HG03097 (cell line): ENCODE results near the gene UTP15.

Experiments used
- ATAC-seq: cut with Tn5 transposase; IDR thresholded peaks from one replicate; pipeline ENCODE4 v1.9.1; 2021; ENCODE audit not compliant: unreplicated experiment, low FRiP score

UTP15 gene

DNA sequence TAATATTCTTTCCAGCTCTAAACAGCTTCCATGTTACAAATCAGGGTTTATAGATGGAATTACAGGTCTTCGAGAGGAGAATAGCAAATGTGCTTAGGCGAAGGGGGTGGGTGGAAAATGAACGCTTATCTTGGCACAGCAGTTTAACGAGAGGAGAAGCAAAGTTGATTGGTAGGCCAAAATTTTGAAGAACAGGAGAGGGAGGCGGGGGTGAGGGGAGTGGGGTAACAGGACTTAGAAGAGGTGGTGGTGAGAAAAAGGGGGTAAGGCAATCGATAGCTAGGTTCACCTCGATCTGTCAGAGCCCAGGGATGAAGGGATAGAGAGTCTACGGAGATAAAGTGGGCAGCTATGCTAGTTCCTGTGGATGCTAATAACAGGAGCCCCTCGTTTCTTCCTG lies 868 bp upstream of the UTP15 start:
- ATAC-seq: no peak

DNA sequence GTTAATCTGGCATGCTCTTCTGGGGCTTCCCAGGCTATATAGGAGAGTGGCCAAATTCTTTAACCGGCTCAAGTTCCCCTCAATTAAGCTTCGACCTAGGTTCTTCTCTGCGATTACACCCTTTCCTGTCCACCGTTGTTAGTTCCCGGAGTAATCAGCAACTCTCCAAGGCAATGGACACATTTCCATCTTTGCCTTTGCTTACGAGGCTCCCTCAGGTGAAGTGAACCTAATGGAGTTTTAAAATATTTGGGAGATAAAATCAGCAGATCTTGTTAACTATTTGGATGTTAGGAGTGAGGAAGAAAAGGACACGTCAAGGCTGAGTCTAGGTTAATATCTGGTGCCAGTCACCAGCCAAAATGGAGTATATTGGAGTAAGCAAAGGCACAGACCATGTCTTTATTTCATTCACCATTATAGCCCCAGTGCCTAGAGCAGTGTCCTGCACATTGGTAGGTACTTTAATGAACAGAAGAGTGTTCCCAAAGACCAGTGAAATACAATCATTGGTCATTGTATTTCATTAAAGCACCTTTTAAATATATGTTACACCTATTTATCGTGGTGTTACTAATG lies 515 bp downstream of the UTP15 start:
- no peak for ATAC-seq

DNA sequence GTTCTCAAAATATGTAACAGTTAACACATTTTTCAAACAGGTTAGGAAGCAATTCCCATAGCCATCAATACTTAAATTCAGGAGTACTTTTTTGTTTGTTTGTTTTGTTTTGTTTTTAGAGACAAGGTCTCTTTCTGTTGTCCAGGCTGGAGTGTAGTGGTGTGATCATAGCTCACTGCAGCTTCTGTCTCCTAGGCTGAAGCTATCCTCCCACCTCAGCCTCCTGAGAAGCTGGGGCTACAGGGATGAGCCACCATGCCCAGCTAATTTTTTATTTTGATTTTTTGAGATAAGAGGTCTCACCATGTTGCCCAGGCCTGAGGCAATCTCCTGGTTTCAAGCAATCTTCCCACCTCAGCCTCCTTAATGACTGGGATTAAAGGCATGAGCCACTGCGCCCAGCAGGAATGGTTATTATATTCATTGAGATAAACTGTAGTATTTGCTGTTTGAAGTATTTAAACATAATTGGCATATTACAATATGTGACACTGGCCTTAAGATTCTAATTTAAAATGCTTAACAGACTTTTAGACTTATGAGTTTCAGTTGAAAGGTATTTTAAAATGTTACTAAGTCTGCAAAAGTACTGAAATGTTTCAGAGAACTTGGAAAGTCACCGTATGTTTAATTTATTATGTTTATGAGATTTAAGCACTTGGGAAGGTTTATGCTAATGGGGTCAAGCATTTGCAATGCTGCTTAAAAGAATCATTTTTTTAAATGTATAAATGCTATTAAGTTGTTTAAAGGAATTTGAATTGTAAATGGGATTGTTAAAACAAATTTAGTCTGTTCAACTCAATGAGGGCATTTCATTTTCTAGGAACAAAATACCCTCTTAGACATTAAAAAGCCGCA lies 17.0 kb downstream of the UTP15 start:
- no peak for ATAC-seq

DNA sequence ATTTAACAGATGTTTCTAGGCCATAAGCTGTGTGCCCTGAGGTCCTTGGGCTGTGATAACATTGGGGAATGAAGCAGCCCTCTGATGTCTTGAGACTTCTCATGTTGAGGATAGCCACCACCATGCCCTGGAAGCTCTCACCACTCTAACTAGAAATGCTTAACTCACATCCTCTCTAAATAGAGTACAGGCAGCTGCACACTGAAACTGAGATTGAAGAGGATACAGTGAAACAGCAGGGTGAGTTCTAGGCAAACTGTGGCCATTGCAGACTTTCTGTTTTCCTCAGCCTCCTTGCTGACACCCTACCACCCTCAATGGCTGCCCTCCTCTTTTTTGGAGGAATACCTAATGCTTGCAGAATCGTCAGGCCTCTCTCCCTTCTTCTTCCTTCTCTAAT lies 22.4 kb downstream of the UTP15 start:
- no peak for ATAC-seq

DNA sequence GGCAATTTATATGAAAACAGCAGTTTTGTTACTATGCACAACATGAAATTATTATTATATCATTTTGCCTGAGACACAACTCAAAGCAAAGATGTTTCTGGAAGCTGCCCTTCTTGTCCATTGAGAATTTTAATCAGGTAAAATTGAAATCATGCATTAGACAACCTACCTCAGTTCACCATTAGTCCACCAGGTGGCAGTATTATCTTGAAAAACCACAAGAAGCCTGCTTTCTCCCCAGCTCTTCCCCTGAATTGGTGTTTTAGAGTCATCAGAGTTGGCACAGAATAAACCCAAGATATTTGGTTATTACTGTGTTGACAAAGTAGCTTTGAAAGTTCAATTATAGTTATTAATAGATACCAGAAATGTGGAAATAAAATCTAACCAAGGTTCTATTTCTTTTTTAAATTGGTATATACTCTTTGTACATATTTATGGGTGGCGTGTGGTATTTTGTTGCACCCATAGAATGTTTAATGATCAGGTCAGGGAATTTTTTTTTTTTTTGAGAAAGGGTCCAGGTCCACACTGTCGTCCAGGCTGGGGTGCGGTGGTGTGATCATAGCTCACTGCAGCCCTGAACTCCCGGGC lies 25.7 kb downstream of the UTP15 start:
- ATAC-seq: no peak

DNA sequence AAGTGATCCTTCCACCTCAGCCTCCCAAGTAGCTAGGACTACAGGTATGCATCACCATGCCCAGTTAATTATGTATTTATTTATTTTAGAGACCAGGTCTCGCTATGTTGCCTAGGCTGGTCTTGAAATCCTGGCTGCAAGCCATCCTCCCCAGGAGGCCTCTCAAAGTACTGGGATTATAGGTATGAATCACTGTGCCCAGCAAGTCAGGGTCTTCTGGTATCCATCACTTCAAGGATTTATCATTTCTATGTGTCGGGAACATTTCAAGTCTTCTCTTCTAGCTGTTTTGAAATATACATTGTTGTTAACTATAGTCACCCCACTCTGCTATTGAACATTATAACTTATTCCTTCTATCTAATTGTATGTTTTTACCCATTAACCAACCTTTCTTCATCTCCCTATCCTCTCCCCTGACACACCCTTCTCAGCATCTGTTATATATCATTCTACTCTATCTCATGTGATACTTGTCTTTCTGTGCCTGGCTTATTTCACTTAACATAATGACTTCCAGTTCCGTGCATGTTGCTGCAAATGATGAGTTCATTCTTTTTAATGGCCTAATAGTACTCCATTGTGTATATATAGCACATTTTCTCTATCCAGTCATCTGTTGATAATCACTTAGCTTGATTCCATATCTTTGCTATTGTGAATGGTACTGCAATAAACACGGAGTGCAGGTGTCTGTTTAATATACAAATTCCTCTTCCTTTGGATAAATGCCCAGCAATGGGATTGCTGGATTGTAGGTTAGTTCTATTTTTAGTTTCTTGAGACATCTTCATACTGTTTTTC lies 26.4 kb downstream of the UTP15 start:
- ATAC-seq: no peak

DNA sequence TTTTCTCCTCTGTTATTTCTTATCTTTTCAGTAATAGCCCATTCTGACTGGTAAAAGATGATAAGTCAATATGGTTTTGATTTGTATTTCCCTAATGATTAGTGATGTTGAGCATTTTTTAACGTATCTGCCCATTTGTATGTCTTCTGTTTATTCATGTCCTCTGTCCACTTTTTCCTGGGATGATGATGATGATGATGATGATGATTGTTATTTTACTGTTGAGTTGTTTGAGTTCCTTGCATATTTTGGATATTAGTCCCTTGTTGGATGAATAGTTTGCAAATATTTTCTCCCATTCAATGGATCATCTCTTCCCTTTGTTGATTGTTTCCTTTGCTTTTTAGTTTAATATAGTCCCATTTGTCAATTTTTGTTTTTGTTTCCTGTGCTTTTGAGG lies 27.0 kb downstream of the UTP15 start:
- ATAC-seq: no peak

DNA sequence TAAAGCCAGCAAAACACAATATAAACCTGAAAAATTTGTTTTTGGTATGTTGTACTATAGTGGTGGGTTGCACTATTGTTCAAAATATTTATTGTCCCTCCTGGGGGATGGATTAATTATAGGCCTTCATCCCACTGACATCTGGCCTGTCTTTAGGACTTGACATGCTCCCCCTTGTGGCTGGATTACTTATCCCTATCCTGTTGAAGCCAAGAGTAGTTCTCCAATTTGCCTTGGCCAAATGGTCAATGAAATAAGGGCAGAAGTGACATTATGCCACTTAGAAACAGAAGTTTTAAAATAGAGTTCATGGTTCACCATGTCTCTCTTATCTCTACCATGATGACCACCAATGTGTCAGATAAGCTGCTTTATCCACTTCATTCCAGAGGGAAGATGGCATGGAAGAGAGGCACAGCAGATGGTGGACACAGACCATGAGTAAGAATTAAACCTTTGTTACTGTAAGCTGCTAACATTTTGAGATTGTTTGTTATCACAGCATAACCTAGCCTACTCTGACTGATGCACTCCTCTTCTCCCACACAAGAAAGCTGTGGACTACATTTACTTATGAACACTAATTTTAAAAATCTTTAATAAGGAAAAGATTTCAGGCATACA lies 31.3 kb downstream of the UTP15 start:
- ATAC-seq: no peak

DNA sequence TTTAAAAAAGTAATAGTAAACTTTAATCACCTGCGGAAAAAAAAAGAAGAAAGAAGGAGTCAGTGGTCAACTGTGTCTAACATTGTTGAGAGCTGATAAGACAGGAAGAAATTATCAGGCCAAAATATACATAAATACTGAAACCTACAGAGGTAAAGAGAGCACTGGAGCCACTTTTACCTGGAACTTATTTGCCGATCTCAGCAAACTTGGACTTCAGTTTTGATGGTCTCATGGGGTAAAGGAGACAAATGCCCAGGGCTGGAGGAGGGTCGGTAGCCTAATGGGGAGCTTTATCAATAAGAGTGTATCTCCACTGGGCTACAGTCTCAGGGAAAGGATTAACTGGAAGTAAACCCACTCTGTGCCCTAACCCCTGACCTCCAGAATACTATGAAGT lies 33.8 kb downstream of the UTP15 start:
- ATAC-seq: no peak

DNA sequence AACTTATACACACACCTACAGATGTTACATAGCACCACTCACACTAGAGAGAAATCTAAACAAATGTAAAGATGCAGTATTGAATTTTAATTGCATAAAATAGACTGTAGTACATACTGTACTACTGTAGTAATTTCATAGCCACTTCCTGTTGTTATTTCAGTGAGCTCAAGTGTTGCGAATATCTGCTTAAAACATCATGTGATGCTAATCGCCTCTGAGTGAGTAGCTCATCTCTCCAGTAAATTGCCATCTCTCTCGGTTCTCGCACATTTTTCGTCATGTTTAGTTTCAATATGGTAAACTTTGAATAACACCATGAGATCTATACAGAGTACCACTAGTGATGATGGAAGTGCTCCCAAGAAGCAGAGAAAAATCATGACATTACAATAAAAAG lies 38.5 kb downstream of the UTP15 start:
- no peak for ATAC-seq

DNA sequence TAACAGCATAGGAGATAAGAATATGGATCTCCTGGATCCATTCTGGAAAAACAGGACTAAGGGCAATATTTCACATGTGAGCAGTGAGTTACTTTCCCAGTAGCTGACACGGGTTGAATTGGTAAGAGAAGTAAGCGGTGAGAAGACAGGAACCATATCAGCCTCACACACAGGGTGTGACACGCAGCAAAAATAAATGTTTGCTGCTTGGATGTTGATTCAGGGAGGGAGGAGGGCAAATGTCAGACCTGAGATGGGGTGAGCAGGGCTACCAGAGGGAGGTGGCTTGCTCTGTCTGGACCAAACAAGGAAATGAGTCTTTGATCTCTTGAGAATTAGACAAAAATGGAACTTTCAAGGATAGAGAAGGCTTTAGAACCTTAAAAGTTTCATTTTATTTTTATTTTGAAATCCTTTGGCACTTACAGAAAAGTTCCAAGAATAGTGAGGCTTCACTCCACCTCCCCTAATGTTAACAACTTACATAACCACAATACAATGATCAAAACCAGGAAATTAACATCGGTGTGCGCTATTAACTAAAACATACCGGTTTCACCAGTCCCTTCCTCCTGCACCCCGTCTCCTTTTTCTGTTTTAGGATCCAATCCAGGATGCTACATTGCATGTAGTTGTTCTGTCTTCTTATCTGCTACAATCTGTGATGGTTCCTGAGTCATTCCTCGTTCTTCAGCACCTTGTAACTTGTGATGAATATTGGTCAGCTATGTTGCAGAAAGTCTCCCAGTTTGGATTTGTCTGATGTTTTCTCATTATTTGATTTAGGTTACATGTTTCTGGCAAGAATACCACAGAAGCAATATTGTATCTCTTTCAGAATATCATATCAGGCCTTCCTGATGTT lies 39.9 kb downstream of the UTP15 start:
- ATAC-seq: no peak

DNA sequence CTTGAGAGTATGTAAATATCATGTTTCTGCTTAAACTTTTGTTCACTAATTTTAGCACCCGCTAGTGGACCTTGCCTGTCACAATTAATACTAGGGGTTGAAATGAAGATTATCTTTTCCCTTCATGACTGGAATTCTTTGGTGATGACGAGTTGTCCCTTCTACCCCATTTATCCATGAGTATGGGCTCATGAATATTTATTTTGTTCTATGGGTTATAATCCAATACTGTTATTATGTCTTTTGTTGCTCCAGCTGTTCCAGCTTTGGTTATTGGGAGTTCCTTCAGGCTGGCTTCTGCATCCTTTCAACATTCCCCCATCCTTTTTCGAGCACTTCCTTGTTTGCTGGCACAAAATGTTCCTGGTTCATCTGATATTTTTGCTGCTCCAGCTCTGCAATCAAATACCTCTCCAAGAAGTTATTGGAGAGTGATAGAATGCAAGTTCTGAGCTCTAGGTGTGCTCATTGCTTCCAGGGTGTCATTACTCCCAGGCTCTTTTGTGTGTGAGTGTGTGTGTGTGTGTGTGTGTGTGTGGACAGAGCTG lies 40.7 kb downstream of the UTP15 start:
- no peak for ATAC-seq

DNA sequence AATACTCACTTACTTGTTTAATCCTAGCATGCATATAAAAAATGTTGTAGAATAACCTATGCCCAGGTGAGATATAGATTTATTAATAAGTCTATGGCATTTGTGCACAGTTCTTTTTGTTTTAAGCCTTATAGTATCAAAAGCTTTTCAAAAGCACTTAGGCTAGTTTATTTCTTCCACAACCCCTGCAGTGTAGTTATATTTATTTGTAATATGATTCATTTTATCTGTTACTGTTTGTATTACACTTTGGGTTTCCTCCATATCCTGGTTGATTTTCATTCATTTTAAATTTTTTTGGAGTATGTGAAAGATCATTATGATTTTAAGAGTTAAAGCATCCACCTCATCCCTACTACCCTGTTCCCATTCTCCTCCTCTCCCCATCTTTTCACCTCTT lies 41.7 kb downstream of the UTP15 start:
- ATAC-seq: no peak

DNA sequence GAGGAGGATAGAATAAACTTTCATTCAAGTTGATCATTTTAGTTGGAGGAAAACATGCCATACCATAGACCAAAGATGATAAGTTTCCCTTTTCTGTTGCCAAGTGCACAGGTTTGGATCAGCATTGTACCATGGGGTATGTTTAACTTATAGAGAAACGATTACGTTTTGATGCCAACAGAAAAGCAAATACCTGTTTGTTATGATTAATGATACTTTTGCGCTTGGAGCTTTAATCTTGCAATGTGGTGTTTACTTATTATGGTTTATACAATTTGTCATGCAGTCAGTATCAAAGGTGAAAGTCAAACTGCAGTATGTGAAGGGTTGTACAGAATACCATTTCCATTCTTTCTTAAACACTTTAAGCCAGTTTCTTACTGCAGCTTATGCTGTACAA lies 47.3 kb downstream of the UTP15 start:
- no peak for ATAC-seq

DNA sequence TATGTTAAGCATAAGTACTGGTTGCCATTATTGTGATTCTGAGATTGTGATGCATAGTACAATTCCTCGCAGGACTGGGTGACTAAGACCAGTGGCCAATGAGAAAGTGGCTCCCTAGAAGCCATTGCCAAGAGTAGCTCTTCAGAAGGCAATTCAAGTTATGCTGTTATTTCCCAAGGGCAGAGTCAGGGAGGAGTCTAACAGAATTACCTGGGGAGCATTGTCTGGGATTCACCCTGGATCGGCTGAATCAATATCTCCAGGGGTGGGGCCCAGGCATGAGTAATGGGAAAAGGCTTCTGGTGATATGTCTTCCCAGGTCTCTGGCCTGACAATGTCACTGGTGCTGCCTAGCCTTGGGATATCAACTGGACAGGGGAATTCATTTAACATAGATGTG lies 49.5 kb downstream of the UTP15 start:
- no peak for ATAC-seq

DNA sequence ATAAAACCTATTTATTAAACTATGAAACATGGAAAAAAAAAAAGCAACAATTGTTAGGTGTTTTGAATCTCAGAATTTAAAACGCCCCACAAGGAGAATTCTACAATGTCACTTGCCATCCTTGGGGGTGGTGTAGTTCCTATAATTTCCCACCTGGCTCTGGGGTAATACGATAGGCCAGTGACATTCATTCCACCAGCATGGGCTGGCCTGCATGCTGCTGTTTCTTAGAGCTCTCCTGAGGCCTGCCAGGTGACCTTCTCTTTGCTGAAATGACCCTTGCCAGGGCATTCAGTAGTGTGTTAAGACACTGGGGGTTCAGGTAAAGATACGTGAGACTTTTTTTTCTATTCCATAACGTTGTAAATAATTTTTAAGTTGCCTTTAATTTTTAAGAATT lies 50.4 kb downstream of the UTP15 start:
- ATAC-seq: no peak

DNA sequence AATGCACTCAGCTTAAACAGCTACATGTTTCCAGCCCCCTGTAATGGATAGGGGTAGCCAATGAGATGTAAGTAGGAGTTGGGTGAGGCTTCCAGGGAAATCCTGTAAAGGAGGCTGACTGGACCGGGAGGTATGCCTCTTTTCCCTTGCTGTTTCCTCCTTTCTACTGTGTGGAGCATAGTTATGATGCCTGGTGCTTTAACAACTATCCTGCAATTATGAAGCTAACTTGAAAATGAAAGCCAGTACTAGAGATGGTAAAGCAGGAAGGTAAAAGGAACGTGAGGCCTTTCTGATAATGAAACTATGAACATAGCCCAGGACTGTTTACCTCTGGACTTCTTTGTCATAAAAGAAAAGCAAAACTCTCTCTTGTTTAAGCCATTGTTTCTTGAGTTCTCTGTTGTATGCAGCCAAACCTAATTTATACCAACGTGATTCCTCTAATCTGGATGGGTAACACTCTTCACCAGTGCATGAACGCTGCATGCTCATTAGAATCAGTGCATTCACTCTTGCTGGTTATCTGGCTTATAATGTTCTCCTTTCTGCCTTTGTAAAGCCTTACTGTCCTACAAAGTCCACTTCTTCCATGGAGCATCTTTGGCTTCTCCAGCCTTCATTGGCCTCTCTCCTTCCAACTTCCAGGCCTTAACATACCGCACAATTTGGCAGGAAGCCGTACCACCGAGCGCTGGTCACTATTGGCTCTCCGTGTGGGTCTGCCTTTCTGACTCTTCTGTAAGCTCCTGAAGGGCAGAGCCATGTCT lies 52.2 kb downstream of the UTP15 start:
- ATAC-seq: no peak

DNA sequence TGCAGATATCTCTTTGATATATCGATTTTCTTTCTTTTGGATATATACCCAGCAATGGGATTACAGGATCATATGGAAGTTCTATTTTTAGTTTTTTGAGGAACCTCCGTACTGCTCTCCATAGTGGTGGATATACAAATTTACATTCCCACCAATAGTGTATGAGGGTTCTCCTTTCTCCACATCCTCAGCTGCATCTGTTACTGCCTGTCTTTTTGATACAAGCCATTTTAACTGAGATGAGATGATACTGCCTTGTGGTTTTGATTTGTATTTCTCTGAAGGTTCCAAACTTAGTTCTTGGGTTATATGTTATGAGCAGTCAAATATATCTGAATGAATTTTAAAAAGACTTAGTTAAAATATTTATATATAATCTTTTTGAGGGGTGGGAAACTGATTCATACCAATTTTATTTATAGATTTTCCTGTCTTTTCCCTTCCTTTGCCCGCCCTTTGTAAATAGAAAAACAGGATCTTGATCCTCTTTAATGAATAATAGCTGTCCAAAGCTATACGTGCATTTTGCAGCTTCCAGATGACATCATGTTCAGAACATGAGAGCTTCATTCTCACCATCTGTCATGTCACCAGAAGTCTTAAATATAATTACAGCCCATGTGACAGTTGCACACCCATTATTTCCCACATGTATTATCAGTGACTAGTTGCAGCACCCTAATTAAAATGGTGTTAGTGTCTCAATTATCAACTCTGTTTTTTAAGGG lies 54.2 kb downstream of the UTP15 start:
- ATAC-seq: no peak
